Common myeloid progenitor, CD34-positive (primary cell): ENCODE data around the gene CDC26.

Experiments
- CTCF ChIA-PET: fragments of 350-600 bp; sonication (Branson Sonifier 250); formaldehyde crosslinking; loops from one replicate; lab custom pipeline; 2021; ENCODE audit warnings: antibody characterized with exemption; lab: Charles Lee
- POLR2A ChIA-PET: fragments of 350-600 bp; sonication (Branson Sonifier 250); formaldehyde crosslinking; loops from one replicate; lab custom pipeline; 2021; ENCODE audit warnings: antibody characterized with exemption; lab: Charles Lee
- DNase-seq, 3 donors: peaks; one replicate each; pipeline versions ENCODE4 v3.0.0 to v3.0.0-alpha.2; 2013
- H3K27ac ChIP-seq, 2 experiments: 1 replicate in 1 of 2; 2 replicates in 1 of 2; pipeline ENCODE4 v1.7.0; 2013; ENCODE audit warnings: inconsistent platforms in 2 of 2, low read length in 2 of 2, mild to moderate bottlenecking in 2 of 2, low read depth in 1 of 2, moderate library complexity in 1 of 2; ENCODE audit not compliant: severe bottlenecking in 2 of 2, insufficient read depth in 1 of 2, poor library complexity in 1 of 2
- H3K27me3 ChIP-seq, 5 experiments: replicated peaks in 2 of 5; 1 replicate in 3 of 5; 2 replicates in 2 of 5; pipeline versions ENCODE4 v1.6.1 to v1.7.0; 2013; ENCODE audit warnings: low read length in 4 of 5, mild to moderate bottlenecking in 2 of 5, moderate library complexity in 2 of 5, inconsistent platforms in 1 of 5; ENCODE audit not compliant: insufficient read depth in 5 of 5, control insufficient read depth in 4 of 5
- H3K36me3 ChIP-seq, 4 experiments: 1 replicate in 2 of 4; 2 replicates in 2 of 4; pipeline versions ENCODE4 v1.6.1 to v1.7.0; 2013; ENCODE audit warnings: low read length in 3 of 4, control low read depth in 1 of 4, mild to moderate bottlenecking in 1 of 4; ENCODE audit not compliant: control insufficient read depth in 4 of 4, insufficient read depth in 4 of 4
- H3K4me1 ChIP-seq, 4 experiments: 1 replicate in 3 of 4; 2 replicates in 1 of 4; pipeline versions ENCODE4 v1.6.1 to v1.7.1; 2013; ENCODE audit warnings: low read length in 3 of 4, mild to moderate bottlenecking in 3 of 4, control low read depth in 1 of 4, inconsistent platforms in 1 of 4, moderate library complexity in 1 of 4; ENCODE audit not compliant: control insufficient read depth in 4 of 4, insufficient read depth in 4 of 4; ENCODE audit errors: control extremely low read depth in 1 of 4
- H3K4me3 ChIP-seq, 7 experiments: 1 replicate in 4 of 7; 2 replicates in 3 of 7; pipeline versions ENCODE4 v1.5.1 to v1.7.0; 2013; ENCODE audit warnings: mild to moderate bottlenecking in 7 of 7, low read length in 6 of 7, moderate library complexity in 6 of 7, inconsistent platforms in 2 of 7, low read depth in 2 of 7, control low read depth in 1 of 7; ENCODE audit not compliant: insufficient read depth in 4 of 7, control insufficient read depth in 1 of 7; ENCODE audit errors: extremely low read depth in 1 of 7
- H3K9me3 ChIP-seq, 5 experiments: 1 replicate in 4 of 5; 2 replicates in 1 of 5; pipeline versions ENCODE4 v1.6.1 to v1.7.1; 2013; ENCODE audit warnings: low read length in 4 of 5, mild to moderate bottlenecking in 2 of 5, inconsistent platforms in 1 of 5, low read depth in 1 of 5, moderate library complexity in 1 of 5; ENCODE audit not compliant: control insufficient read depth in 4 of 5, insufficient read depth in 2 of 5; ENCODE audit errors: control extremely low read depth in 1 of 5
- WGBS: methylation state at CpG from one replicate; pipeline ENCODE4 v1.1.5; 2013; ENCODE audit not compliant: insufficient coverage; 5-methylcytosine and 5-hydroxymethylcytosine counted together

Gene CDC26

GRCh38 chr9:113274474-113275156, 757 bp downstream of the CDC26 start:
- Histone ChIP-seq H3K9me3 (no peaks in the 10 kb centered on the region), H3K4me3 (peak overlapping the region; percentile 69 to 99 (median 82)), H3K4me1 (peaks cover 10 to 27% (median 15%) of the 10 kb centered on the region in 4 experiments), H3K36me3 (peaks cover 8 to 53% (median 37%) of the 10 kb centered on the region in 4 experiments), H3K27me3 (no peaks in the 10 kb centered on the region), H3K27ac (peak overlapping the region; percentile 98 to 99)
- ChIA-PET CTCF (interaction anchor here (0.7 to 4.8 kb wide), 33 partner anchors 10 to 386 kb away, joined by 3 to 33 read pairs (median 4); partner anchors contain the start of genes ALAD, BSPRY, FKBP15 and WDR31), POLR2A (interaction anchor here (0.7 to 2.1 kb wide), 3 partner anchors 65 to 315 kb away, joined by 3 to 10 read pairs (median 3); partner anchors contain the start of gene WDR31)
- WGBS, result 6% methylated on average over 11 of the region's 15 CpGs
- DNase-seq, result peak; percentile 70 to 76 (median 76)

GRCh38 chr9:113269871-113270270, 5.5 kb downstream of the CDC26 start:
- H3K27ac ChIP-seq, result no peak overlapping the region
- peaks cover 3 to 9% (median 6%) of the 10 kb centered on the region in 4 experiments for H3K4me1 ChIP-seq
- ChIA-PET CTCF (interaction anchor here (1.1 to 1.4 kb wide), 4 partner anchors 10 to 386 kb away, joined by 3 to 5 read pairs (median 4); no protein-coding TSS in a partner anchor), POLR2A (no interaction called here)
- DNase-seq, result no peak
- peaks cover 16 to 60% (median 31%) of the 10 kb centered on the region in 4 experiments for H3K36me3 ChIP-seq
- H3K9me3 ChIP-seq, result no peaks in the 10 kb centered on the region
- H3K27me3 ChIP-seq, result no peaks in the 10 kb centered on the region
- no peak overlapping the region for H3K4me3 ChIP-seq
- WGBS, result 100% methylated on average over 1 of the region's 2 CpGs

GRCh38 chr9:113269355-113269754, 6.0 kb downstream of the CDC26 start:
- WGBS, result no CpG with 5 or more reads among the region's 2 CpGs
- Histone ChIP-seq H3K4me3 (no peak overlapping the region), H3K4me1 (peaks cover 0 to 6% (median 2%) of the 10 kb centered on the region in 4 experiments), H3K36me3 (peaks cover 16 to 60% (median 31%) of the 10 kb centered on the region in 4 experiments), H3K9me3 (no peaks in the 10 kb centered on the region), H3K27ac (no peak overlapping the region), H3K27me3 (no peaks in the 10 kb centered on the region)
- no peak for DNase-seq
- POLR2A ChIA-PET, result no interaction called here
- CTCF ChIA-PET, result interaction anchor here (1.1 to 1.4 kb wide), 4 partner anchors 9 to 387 kb away, joined by 3 to 5 read pairs (median 4); no protein-coding TSS in a partner anchor

DNA sequence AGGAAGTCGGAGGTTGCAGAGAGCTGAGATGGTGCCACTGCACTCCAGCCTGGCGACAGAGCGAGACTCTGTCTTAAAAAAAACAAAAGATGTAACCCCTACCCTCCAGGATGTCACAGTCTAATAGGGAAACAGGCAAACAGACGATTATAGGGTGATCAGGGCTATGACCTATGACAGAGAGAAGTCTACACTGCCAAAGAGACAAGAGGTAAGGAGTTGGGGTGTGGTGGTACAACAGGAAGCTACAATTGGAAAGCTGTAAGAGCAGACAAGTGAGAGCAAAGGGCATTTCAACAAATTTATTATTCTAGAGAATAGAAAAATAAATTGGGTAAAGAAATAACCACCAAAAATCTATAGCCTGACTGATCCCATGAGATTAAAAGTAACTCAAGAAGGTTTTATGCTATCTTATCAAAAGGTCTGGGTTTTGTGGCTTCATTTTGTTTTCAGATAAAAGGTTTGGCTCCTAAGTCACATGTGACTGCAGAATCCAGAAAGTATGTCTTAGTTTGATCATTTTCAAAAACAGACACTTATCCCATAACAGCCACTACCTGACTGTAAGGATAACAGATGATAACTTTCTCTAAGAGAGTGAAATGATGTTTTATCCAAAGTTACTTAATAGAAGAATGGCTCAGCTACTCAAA, 7.3 kb downstream of the CDC26 start:
- H3K27ac ChIP-seq, result peak overlapping the region in 1 of 2 experiments; percentile 32
- H3K27me3 ChIP-seq, result no peaks in the 10 kb centered on the region
- no peaks in the 10 kb centered on the region for H3K4me1 ChIP-seq
- H3K4me3 ChIP-seq, result no peak overlapping the region
- peak in 1 of 3 donors; percentile 16 for DNase-seq
- CTCF ChIA-PET, result no interaction called here
- WGBS, result no CpG with 5 or more reads among the region's 4 CpGs
- H3K36me3 ChIP-seq, result peaks cover 16 to 56% (median 29%) of the 10 kb centered on the region in 4 experiments
- POLR2A ChIA-PET, result no interaction called here
- no peaks in the 10 kb centered on the region for H3K9me3 ChIP-seq

- WGBS, result 100% methylated on average over 2 of the region's 3 CpGs
- Histone ChIP-seq H3K4me1 (no peaks in the 10 kb centered on the region), H3K9me3 (no peaks in the 10 kb centered on the region), H3K27ac (no peak overlapping the region), H3K4me3 (no peak overlapping the region), H3K27me3 (no peaks in the 10 kb centered on the region), H3K36me3 (peaks cover 13 to 38% (median 20%) of the 10 kb centered on the region in 4 experiments)
- ChIA-PET CTCF (no interaction called here), POLR2A (no interaction called here)
- no peak for DNase-seq
Measured at GRCh38 chr9:113266174-113266573, 9.2 kb downstream of the CDC26 start.

DNA sequence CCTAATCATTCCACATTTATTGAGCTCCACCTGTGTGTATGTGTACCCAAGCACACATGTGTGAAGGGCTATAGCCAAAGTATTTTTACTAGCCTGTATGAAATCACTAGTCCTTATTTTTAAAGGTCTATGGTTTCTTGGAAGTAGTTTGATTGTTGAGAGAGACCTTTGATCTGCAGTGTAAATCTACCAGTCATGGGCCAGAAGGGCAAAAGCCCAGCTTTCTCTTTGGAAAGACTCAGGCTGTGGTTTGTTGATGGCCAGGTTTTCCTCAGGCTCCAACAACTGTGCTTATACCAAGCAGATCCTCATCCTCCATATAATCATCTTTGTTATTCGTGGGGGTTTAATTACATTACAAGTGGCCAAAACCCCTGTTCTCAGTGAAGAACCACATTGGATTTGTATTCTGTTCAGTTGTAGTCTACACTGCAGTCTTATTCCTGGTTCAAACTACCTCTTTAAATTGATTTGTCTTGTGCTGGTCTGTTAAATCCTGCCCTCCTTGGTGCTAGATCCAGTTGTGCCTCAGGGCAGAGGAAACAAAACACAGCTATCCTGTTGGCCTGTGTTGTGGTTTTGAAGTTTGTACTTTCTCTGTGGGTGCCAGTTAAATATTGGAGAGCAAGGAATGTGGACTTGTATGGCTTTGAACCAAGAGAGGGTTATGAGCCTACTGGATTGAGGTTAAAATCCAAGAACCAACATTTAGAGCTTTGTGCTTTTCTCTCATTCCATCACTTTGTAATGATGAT, 13.3 kb downstream of the CDC26 start:
- POLR2A ChIA-PET, result interaction anchor here (0.6 to 0.7 kb wide), 2 partner anchors 42 to 152 kb away, joined by 3 read pairs; no protein-coding TSS in a partner anchor
- H3K9me3 ChIP-seq, result no peaks in the 10 kb centered on the region
- no peak overlapping the region for H3K27ac ChIP-seq
- DNase-seq, result no peak
- H3K27me3 ChIP-seq, result no peaks in the 10 kb centered on the region
- CTCF ChIA-PET, result interaction anchor here (0.8 to 1.7 kb wide), 2 partner anchors 10 to 41 kb away, joined by 3 to 5 read pairs; partner anchors contain the start of gene SLC31A1
- no peaks in the 10 kb centered on the region for H3K4me1 ChIP-seq
- WGBS, result no CpG with 5 or more reads among the region's 1 CpG
- H3K36me3 ChIP-seq, result peaks cover 0 to 24% (median 9%) of the 10 kb centered on the region in 4 experiments
- no peak overlapping the region for H3K4me3 ChIP-seq
